BLaER1 treated with 17β-estradiol and CSF1 and Interleukin-3, amounts not matched to agents 10 nM and 100 nM (cell line): ENCODE measurements around the gene OR4E2.
A peak's percentile ranks its signal among the peaks of the same experiment; 100 is the strongest.

ENCODE experiments used
- H3K27ac ChIP-seq, 11 experiments: shearing (Covaris generic); formaldehyde crosslinking; 2 replicates each; pipeline ENCODE4 v1.8.1; 2022
- H3K27me3 ChIP-seq, 11 experiments: shearing (Covaris generic); formaldehyde crosslinking; 2 replicates each; pipeline ENCODE4 v1.8.1; 2022
- H3K36me3 ChIP-seq, 11 experiments: shearing (Covaris generic); formaldehyde crosslinking; 2 replicates each; pipeline ENCODE4 v1.8.1; 2022
- H3K4me1 ChIP-seq, 10 experiments: shearing (Covaris generic); formaldehyde crosslinking; 2 replicates each; pipeline ENCODE4 v1.8.1; 2022
- H3K4me2 ChIP-seq, 11 experiments: shearing (Covaris generic); formaldehyde crosslinking; 2 replicates each; pipeline ENCODE4 v1.8.1; 2022
- H3K4me3 ChIP-seq, 10 experiments: shearing (Covaris generic); formaldehyde crosslinking; 2 replicates each; pipeline ENCODE4 v1.8.1; 2022
- H3K9ac ChIP-seq, 11 experiments: shearing (Covaris generic); formaldehyde crosslinking; 2 replicates each; pipeline ENCODE4 v1.8.1; 2022
- H3K9me3 ChIP-seq, 11 experiments: shearing (Covaris generic); formaldehyde crosslinking; replicated peaks in 1 of 11; 2 replicates each; pipeline ENCODE4 v1.8.1; 2022
- H4K20me1 ChIP-seq, 11 experiments: shearing (Covaris generic); formaldehyde crosslinking; 2 replicates each; pipeline ENCODE4 v1.8.1; 2022
- Cebpa-rat ChIP-seq, 11 experiments: shearing (Covaris generic); IDR thresholded peaks; 2 replicates each; pipeline ENCODE4 v1.8.1; 2022

Gene OR4E2

GRCh38 chr14:21704338-21704737 is 50.7 kb downstream of the OR4E2 start:
- no peak overlapping the region for H3K4me3 ChIP-seq
- H3K27ac ChIP-seq: no peak overlapping the region
- peaks cover 24 to 43% (median 33%) of the 10 kb centered on the region in 11 experiments for H3K9me3 ChIP-seq
- peaks cover 71 to 95% (median 90%) of the 10 kb centered on the region in 11 experiments for H3K27me3 ChIP-seq
- H3K4me1 ChIP-seq: peaks cover 0 to 22% (median 11%) of the 10 kb centered on the region in 10 experiments; a peak in 18 of 20 replicates
- no peak for TF ChIP-seq Cebpa-rat (IDR thresholded peaks at IDR 0.05)
- H3K9ac ChIP-seq: no peak overlapping the region
- H3K4me2 ChIP-seq: peak overlapping the region in 1 of 11 experiments; percentile 31; a peak in 2 of 22 replicates
- peaks cover 0 to 6% (median 0%) of the 10 kb centered on the region in 11 experiments; a peak in 2 of 22 replicates for H4K20me1 ChIP-seq
- 0 out of 22 replicates have a peak, but pooled peaks cover 0 to 5% (median 0%) of the 10 kb centered on the region in 11 experiments for H3K36me3 ChIP-seq

GRCh38 chr14:21711360-21711961 is 57.8 kb downstream of the OR4E2 start:
- Histone ChIP-seq H3K4me2 (no peak overlapping the region), H3K4me1 (no peaks in the 10 kb centered on the region), H3K9ac (no peak overlapping the region)

GRCh38 chr14:21712036-21712435 is 58.4 kb downstream of the OR4E2 start:
- no peak for TF ChIP-seq Cebpa-rat (IDR thresholded peaks at IDR 0.05)
- peaks cover 7 to 44% (median 27%) of the 10 kb centered on the region in 11 experiments for H3K27me3 ChIP-seq
- H4K20me1 ChIP-seq: no peaks in the 10 kb centered on the region
- H3K36me3 ChIP-seq: no peaks in the 10 kb centered on the region
- no peak overlapping the region for H3K27ac ChIP-seq
- H3K4me2 ChIP-seq: no peak overlapping the region
- H3K4me1 ChIP-seq: no peaks in the 10 kb centered on the region
- peaks cover 7 to 39% (median 18%) of the 10 kb centered on the region in 11 experiments for H3K9me3 ChIP-seq
- H3K9ac ChIP-seq: no peak overlapping the region
- H3K4me3 ChIP-seq: no peak overlapping the region

More at GRCh38 chr14:21711360-21711961, 57.8 kb downstream of the OR4E2 start:
- H3K36me3 ChIP-seq: 0 out of 22 replicates have a peak, but pooled peaks cover 0 to 3% (median 0%) of the 10 kb centered on the region in 11 experiments
- no peak overlapping the region for H3K4me3 ChIP-seq
- no peak overlapping the region for H3K27ac ChIP-seq
- TF ChIP-seq Cebpa-rat (IDR thresholded peaks at IDR 0.05): no peak
- no peaks in the 10 kb centered on the region for H4K20me1 ChIP-seq
- H3K9me3 ChIP-seq: peaks cover 13 to 45% (median 23%) of the 10 kb centered on the region in 11 experiments
- peaks cover 13 to 50% (median 33%) of the 10 kb centered on the region in 11 experiments for H3K27me3 ChIP-seq

GRCh38 chr14:21714318-21714929 is 60.8 kb downstream of the OR4E2 start:
- H3K27me3 ChIP-seq: peaks cover 0 to 20% (median 6%) of the 10 kb centered on the region in 11 experiments; a peak in 8 of 22 replicates
- H3K4me1 ChIP-seq: peaks cover 0 to 8% (median 0%) of the 10 kb centered on the region in 10 experiments; a peak in 5 of 20 replicates
- H3K36me3 ChIP-seq: no peaks in the 10 kb centered on the region
- H3K9me3 ChIP-seq: peaks cover 0 to 16% (median 0%) of the 10 kb centered on the region in 11 experiments; a peak in 4 of 22 replicates
- no peak for TF ChIP-seq Cebpa-rat (IDR thresholded peaks at IDR 0.05)
- H3K9ac ChIP-seq: no peak overlapping the region
- no peak overlapping the region for H3K4me2 ChIP-seq
- no peak overlapping the region for H3K27ac ChIP-seq
- no peaks in the 10 kb centered on the region for H4K20me1 ChIP-seq
- H3K4me3 ChIP-seq: no peak overlapping the region
